H9 (cell line): Measurements from ENCODE around the gene STXBP1. TPM values are rescaled to one million over a fixed set of nuclear protein-coding genes. Genes with fewer than 3 reads are reported as not detected.

Experiments
- DNase-seq: peaks from one replicate; pipeline ENCODE4 v3.0.0-alpha.2; 2017
- H2AFZ ChIP-seq: one replicate; pipeline ENCODE4 v1.6.1; 2013; ENCODE audit warnings: mild to moderate bottlenecking, low read length, control low read depth, moderate library complexity
- H2AK5ac ChIP-seq: 2 replicates; pipeline ENCODE4 v1.6.1; 2013; ENCODE audit warnings: low read length, control low read depth, mixed read lengths; ENCODE audit not compliant: insufficient read length
- H2BK120ac ChIP-seq: one replicate; pipeline ENCODE4 v1.6.1; 2013; ENCODE audit warnings: low read depth, mild to moderate bottlenecking, low read length, control low read depth, inconsistent platforms; ENCODE audit not compliant: poor library complexity, severe bottlenecking
- H2BK12ac ChIP-seq: 2 replicates; pipeline ENCODE4 v1.6.1; 2013; ENCODE audit warnings: low read length, control low read depth, mixed read lengths, low read depth; ENCODE audit not compliant: insufficient read length
- H2BK15ac ChIP-seq: 2 replicates; pipeline ENCODE4 v1.6.1; 2013; ENCODE audit warnings: low read depth, low read length, control low read depth
- H2BK20ac ChIP-seq: one replicate; pipeline ENCODE4 v1.6.1; 2013; ENCODE audit warnings: low read depth, mild to moderate bottlenecking, low read length, control low read depth, inconsistent platforms; ENCODE audit not compliant: poor library complexity, severe bottlenecking
- H2BK5ac ChIP-seq: 2 replicates; pipeline ENCODE4 v1.6.1; 2013; ENCODE audit warnings: low read length, control low read depth, mixed read lengths; ENCODE audit not compliant: insufficient read length
- H3K14ac ChIP-seq: 2 replicates; pipeline ENCODE4 v1.6.1; 2013; ENCODE audit warnings: low read length, control low read depth; ENCODE audit not compliant: insufficient read depth
- H3K18ac ChIP-seq: 2 replicates; pipeline ENCODE4 v1.6.1; 2013; ENCODE audit warnings: low read depth, mild to moderate bottlenecking, mixed read lengths, low read length, control low read depth; ENCODE audit not compliant: insufficient read length
- H3K23ac ChIP-seq: 2 replicates; pipeline ENCODE4 v1.6.1; 2013; ENCODE audit warnings: low read length, control low read depth, mixed read lengths, low read depth; ENCODE audit not compliant: insufficient read length
- H3K23me2 ChIP-seq: 2 replicates; pipeline ENCODE4 v1.6.1; 2013; ENCODE audit warnings: low read depth, mild to moderate bottlenecking, mixed read lengths, low read length, control low read depth; ENCODE audit not compliant: insufficient read length, poor library complexity, severe bottlenecking
- H3K27ac ChIP-seq: 2 replicates; pipeline ENCODE4 v1.5.1; 2013; ENCODE audit warnings: low read length, control low read depth, mixed read lengths, low read depth; ENCODE audit not compliant: insufficient read length
- H3K27me3 ChIP-seq: 2 replicates; pipeline ENCODE4 v1.6.1; 2013; ENCODE audit warnings: low read length, control low read depth, inconsistent platforms; ENCODE audit not compliant: insufficient read depth
- H3K4ac ChIP-seq: 2 replicates; pipeline ENCODE4 v1.6.1; 2013; ENCODE audit warnings: low read depth, mild to moderate bottlenecking, control low read depth, inconsistent platforms, low read length, moderate library complexity
- H3K4me1 ChIP-seq: 2 replicates; pipeline ENCODE4 v1.6.1; 2013; ENCODE audit warnings: low read length, control low read depth, inconsistent platforms; ENCODE audit not compliant: insufficient read depth
- H3K4me2 ChIP-seq: 2 replicates; pipeline ENCODE4 v1.6.1; 2013; ENCODE audit warnings: low read length, control low read depth, mixed read lengths; ENCODE audit not compliant: insufficient read length, insufficient read depth
- H3K56ac ChIP-seq: 2 replicates; pipeline ENCODE4 v1.6.1; 2013; ENCODE audit warnings: low read depth, mild to moderate bottlenecking, mixed read lengths, low read length, control low read depth; ENCODE audit not compliant: insufficient read length
- H3K79me1 ChIP-seq: 2 replicates; pipeline ENCODE4 v1.6.1; 2013; ENCODE audit warnings: low read depth, mild to moderate bottlenecking, moderate library complexity, low read length, control low read depth, inconsistent platforms; ENCODE audit not compliant: insufficient read depth, poor library complexity, severe bottlenecking
- H3K79me2 ChIP-seq: 2 replicates; pipeline ENCODE4 v1.6.1; 2013; ENCODE audit warnings: low read length, control low read depth, inconsistent platforms; ENCODE audit not compliant: insufficient read depth
- H3K9ac ChIP-seq: 2 replicates; pipeline ENCODE4 v1.6.1; 2013; ENCODE audit warnings: low read length, control low read depth, mixed read lengths; ENCODE audit not compliant: insufficient read length; ENCODE audit errors: extremely low read depth
- H3K9me3 ChIP-seq: one replicate; pipeline ENCODE4 v1.6.1; 2013; ENCODE audit warnings: low read depth, low read length, inconsistent platforms; ENCODE audit not compliant: control insufficient read depth
- H3T11ph ChIP-seq: one replicate; pipeline ENCODE4 v1.6.1; 2013; ENCODE audit warnings: mild to moderate bottlenecking, low read length, control low read depth, inconsistent platforms
- H4K20me1 ChIP-seq: one replicate; pipeline ENCODE4 v1.6.1; 2013; ENCODE audit not compliant: control insufficient read depth, insufficient read length, insufficient read depth
- H4K5ac ChIP-seq: 2 replicates; pipeline ENCODE4 v1.6.1; 2013; ENCODE audit warnings: low read depth, mild to moderate bottlenecking, mixed read lengths, low read length, control low read depth; ENCODE audit not compliant: insufficient read length
- H4K8ac ChIP-seq: replicated peaks from 2 replicates; pipeline ENCODE4 v1.6.1; 2013; ENCODE audit warnings: low read length, control low read depth, mixed read lengths, low read depth; ENCODE audit not compliant: insufficient read length
- H4K91ac ChIP-seq: 2 replicates; pipeline ENCODE4 v1.6.1; 2013; ENCODE audit warnings: low read depth, mild to moderate bottlenecking, moderate library complexity, mixed read lengths, low read length, control low read depth; ENCODE audit not compliant: insufficient read length
- H3K27ac Mint-ChIP-seq, 3 experiments: 2 replicates in 2 of 3; 3 replicates in 1 of 3; pipeline ENCODE4 v1.8.0; 2020 to 2021; ENCODE audit warnings: mixed read lengths in 3 of 3, mild to moderate bottlenecking in 1 of 3, moderate library complexity in 1 of 3
- H3K27me3 Mint-ChIP-seq: 2 replicates; pipeline ENCODE4 v1.8.0; 2021; ENCODE audit warnings: low read depth, mild to moderate bottlenecking, moderate library complexity, mixed read lengths
- H3K36me3 Mint-ChIP-seq, 3 experiments: 2 replicates in 2 of 3; 3 replicates in 1 of 3; pipeline ENCODE4 v1.8.0; 2020 to 2021; ENCODE audit warnings: low read depth in 3 of 3, mixed read lengths in 3 of 3; ENCODE audit not compliant: insufficient read depth in 1 of 3
- H3K4me1 Mint-ChIP-seq, 2 experiments: 2 replicates each; pipeline ENCODE4 v1.8.0; 2020; ENCODE audit warnings: mixed read lengths in 2 of 2
- H3K4me3 Mint-ChIP-seq, 2 experiments: 2 replicates in 1 of 2; 3 replicates in 1 of 2; pipeline ENCODE4 v1.8.0; 2020 to 2021; ENCODE audit warnings: mild to moderate bottlenecking in 2 of 2, mixed read lengths in 2 of 2, moderate library complexity in 1 of 2
- H3K9me3 Mint-ChIP-seq, 2 experiments: 2 replicates in 1 of 2; 3 replicates in 1 of 2; pipeline ENCODE4 v1.8.0; 2020; ENCODE audit warnings: mild to moderate bottlenecking in 2 of 2, mixed read lengths in 2 of 2, moderate library complexity in 1 of 2
- CTCF ChIP-seq: fragments of 200-600 bp; sonication (generic); conservative IDR thresholded peaks from 3 replicates; pipeline ENCODE4 v1.8.0; 2021; ENCODE audit warnings: antibody characterized with exemption, mild to moderate bottlenecking
- WGBS: extraction: QIAGEN DNeasy Blood & Tissue Kit; methylation state at CpG from one replicate; pipeline ENCODE4 v1.1.7; 2013; ENCODE audit warnings: missing lambda C conversion rate, low lambda C conversion rate, mixed read lengths; ENCODE audit not compliant: insufficient read length; ENCODE audit errors: extremely low coverage; 5-methylcytosine and 5-hydroxymethylcytosine counted together
- total RNA-seq: library from RNA; stranded (reverse); gene quantifications from 2 replicates; pipeline ENCODE4 v1.2.1, GENCODE V29; 2021

STXBP1 gene
- total RNA-seq, 1 experiment from 2014 or later, result 22.3 TPM

- TF ChIP-seq CTCF, result no peak
- Histone ChIP-seq H3K23ac (no peak overlapping the region), H2AK5ac (no peak overlapping the region)
Observed at GRCh38 chr9:127608104-127608966, 3.7 kb upstream of the STXBP1 start.

More at GRCh38 chr9:127608104-127608966, 3.7 kb upstream of the STXBP1 start:
- Histone ChIP-seq H3K4ac (no peak overlapping the region), H2AFZ (no peak overlapping the region), H3K14ac (peak overlapping the region; percentile 64; the same call in 1 of the 2 replicates), H2BK12ac (no peak overlapping the region), H4K91ac (no peak overlapping the region), H3K9ac (peak overlapping the region; percentile 6), H3K4me2 (peak overlapping the region; percentile 51), H3K79me2 (no peaks in the 10 kb centered on the region), H3T11ph (no peak overlapping the region), H4K20me1 (no peaks in the 10 kb centered on the region), H3K27me3 (no peaks in the 10 kb centered on the region), H2BK120ac (no peak overlapping the region), H2BK5ac (no peak overlapping the region), H4K5ac (no peak overlapping the region), H2BK20ac (no peak overlapping the region), H3K4me1 (0 out of 2 replicates have a peak, but pooled peaks cover 2% of the 10 kb centered on the region), H2BK15ac (no peak overlapping the region), H3K9me3 (no peaks in the 10 kb centered on the region), H3K56ac (no peak overlapping the region), H3K79me1 (no peaks in the 10 kb centered on the region), H3K23me2 (peaks cover 16% of the 10 kb centered on the region), H3K27ac (no peak overlapping the region), H3K18ac (no peak overlapping the region), H4K8ac (no peak overlapping the region)
- H3K27me3 Mint-ChIP-seq, result peaks cover 45% of the 10 kb centered on the region
- peak overlapping the region; percentile 72 to 84 for H3K4me3 Mint-ChIP-seq
- H3K27ac Mint-ChIP-seq, result peak overlapping the region in 1 of 3 experiments; percentile 66; a peak in 1 of 7 replicates
- WGBS, result no CpG with 5 or more reads among the region's 55 CpGs
- H3K36me3 Mint-ChIP-seq, result no peaks in the 10 kb centered on the region
- DNase-seq, result peak; percentile 96
- peaks cover 13 to 26% of the 10 kb centered on the region in 2 experiments for H3K4me1 Mint-ChIP-seq
- no peaks in the 10 kb centered on the region; a peak in 1 of 5 replicates for H3K9me3 Mint-ChIP-seq
